CD4-positive, alpha-beta T cell treated with Interleukin-10 for 1 hour (primary cell): ENCODE data around the gene PRDM2.

ENCODE experiments used
- DNase-seq: peaks from one replicate; pipeline ENCODE4 v3.0.0-alpha.2; 2020

Gene PRDM2

DNA sequence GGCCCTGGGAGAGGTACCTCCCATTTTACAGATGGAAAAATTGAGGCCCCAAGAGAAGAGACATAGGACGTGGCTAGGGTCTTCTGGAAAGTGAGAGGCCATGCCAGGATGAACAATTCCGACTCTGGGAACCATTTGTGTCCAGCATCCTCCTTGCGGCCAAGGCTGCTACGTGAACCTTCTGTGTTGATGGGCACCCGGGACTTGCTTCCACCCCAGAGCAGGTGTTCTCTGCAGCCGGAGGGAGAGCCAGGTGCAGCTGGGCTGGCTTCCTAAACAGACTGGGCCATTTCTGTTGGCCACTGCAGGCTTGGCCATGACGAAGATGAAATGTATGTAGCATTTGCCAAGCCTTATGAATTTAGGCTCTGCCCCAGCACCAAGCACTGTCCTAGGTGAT is 118.9 kb downstream of the PRDM2 start:
- DNase-seq = no peak

DNA sequence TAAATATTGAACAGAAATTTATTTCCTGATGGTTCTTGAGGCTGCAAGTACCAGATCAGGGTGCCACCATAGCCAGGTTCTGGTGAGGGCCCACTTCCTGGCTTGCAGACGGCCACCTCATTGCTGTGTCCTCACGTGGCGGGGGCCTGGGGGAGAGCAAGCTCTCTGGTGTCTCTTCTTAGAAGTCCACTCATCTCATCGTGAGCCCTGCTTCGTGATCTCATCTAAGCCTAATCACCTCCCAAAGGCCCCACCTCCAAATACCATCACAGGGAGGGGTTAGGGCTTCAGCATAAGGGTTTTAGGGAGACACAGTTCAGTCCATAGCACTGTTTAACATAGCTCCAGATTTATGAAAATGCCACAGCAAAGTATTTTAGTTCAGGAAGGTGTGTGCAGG is 119.7 kb downstream of the PRDM2 start:
- DNase-seq = no peak

DNA sequence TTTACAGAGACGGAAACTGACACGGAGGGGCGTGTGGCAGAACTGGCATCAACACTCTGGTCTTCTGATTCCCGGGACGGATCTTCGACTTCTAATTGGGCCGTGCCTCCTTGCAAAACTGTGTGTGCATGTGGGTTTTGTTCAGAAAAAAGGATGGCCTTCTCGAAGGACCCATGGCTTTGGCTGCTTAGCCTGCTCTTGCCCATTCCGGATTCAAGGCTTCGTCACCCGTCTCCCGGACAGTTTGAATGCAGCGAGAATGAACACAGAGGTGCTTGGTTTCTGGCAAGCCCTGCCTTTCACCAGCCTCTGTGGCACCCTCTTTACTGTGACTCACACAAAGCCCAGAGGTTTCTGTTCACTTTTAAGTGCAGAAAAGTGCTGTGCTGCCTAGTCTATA is 120.1 kb downstream of the PRDM2 start:
- DNase-seq = no peak

DNA sequence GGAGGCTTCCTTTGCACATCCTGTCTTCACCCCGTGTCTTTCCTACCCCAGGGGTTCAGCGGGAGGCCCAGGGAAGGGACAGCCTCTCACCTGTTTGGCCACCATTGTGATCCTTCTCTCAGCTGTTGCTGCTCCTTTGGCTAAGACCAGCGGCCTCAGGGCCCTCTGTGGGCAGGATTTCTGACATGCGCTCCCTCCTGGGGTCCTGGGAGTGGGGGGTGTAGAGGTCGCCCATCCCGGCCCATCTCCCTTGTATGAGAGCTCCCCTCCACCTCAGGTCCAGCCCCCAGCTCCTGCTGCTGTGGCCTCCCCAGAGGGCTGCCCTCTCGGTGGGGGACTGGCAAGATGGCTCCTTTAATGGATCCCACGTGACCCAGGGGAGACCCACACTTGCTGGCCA is 120.5 kb downstream of the PRDM2 start:
- DNase-seq = no peak

DNA sequence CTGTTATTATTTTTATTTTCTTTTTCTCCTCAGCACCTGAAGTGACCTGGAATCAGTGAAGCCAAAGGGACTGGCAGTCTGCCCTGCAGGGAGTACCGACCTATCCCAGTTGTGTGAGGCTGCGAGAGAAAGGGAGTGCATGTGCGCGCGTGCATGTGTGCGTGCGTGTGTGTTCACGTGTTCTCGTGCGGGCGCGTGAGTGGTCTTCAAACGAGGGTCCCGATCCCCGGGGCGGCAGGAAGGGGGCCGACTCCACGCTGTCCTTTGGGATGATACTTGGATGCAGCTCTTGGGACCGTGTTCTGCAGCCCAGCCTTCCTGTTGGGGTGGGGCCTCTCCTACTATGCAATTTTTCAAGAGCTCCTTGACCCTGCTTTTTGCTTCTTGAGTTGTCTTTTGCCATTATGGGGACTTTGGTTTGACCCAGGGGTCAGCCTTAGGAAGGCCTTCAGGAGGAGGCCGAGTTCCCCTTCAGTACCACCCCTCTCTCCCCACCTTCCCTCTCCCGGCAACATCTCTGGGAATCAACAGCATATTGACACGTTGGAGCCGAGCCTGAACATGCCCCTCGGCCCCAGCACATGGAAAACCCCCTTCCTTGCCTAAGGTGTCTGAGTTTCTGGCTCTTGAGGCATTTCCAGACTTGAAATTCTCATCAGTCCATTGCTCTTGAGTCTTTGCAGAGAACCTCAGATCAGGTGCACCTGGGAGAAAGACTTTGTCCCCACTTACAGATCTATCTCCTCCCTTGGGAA is 123.3 kb downstream of the PRDM2 start:
- DNase-seq = no peak

DNA sequence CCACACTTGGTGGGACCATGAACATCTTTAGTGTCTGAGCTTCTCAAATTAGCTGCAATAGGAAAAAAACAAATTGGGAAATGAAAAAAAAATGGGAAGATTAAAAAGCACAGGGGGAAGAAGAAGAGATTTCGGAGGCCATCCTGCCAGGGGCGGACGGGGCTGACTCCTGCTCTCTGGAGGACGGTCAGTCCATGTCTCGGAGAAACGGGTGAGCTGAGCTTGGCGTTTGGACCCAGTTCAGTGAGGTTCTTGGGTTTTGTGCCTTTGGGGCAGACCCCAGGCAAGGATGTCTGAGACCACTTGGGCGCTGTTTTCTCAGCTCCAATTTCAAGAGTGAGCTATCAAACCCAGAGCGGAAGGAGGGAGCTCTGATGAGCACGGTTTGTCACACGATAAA is 123.9 kb downstream of the PRDM2 start:
- DNase-seq = no peak

DNA sequence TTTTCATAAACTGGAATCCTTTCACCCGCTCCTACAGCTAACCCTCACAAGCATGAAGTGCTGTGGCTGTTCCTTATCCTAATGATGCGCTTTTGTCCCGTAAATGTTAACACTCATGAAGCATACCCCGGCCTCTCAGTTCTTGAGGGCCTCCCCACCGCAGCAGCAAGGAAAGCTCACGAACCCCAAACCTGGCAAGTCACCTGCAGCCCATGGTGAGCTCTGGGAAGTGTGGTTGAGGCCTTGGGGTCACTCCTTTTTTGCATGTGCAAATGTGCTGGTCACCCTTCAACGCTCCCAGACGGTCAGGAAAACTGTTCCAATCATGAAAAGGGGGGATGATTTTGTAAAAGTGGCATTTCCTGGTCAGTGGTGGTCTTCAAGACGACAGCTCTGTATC is 124.6 kb downstream of the PRDM2 start:
- DNase-seq = no peak

DNA sequence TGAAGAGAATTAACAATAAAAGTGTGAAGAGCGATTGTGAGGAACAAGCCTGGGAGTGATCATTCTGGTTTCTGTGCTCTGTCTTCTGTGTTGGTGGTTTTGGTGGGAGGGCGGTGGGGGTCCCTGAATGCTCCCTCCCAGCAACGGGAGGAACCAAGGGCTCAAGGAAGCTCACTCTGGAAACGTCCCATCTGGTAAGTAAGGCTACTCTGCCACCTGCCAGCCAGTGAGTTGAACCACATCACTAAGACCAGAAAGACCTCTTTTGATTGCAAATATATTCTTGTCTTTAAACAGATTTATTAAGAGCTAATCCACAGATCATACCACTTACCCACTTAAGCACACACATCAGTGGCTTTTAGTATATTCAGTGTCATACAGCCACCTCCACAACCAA is 125.0 kb downstream of the PRDM2 start:
- DNase-seq = no peak

DNA sequence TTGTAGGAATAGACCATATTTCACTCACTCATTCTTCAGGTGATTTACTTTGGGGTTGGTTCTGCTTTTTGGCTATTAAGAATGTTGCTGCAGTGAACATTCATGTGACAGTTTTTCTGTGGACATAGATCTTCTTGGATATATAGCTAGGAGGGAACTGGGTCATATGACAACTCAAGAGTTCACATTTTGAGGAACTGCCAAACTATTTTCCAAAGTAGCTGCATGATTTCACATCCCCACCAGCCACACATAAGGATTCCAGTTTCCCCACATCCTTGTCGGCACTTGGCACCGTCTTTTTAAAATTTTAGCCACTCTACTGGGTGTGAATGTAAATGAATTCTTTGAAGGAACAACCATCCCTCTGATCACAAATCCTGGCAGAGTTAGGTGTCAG is 126.0 kb downstream of the PRDM2 start:
- no peak for DNase-seq

DNA sequence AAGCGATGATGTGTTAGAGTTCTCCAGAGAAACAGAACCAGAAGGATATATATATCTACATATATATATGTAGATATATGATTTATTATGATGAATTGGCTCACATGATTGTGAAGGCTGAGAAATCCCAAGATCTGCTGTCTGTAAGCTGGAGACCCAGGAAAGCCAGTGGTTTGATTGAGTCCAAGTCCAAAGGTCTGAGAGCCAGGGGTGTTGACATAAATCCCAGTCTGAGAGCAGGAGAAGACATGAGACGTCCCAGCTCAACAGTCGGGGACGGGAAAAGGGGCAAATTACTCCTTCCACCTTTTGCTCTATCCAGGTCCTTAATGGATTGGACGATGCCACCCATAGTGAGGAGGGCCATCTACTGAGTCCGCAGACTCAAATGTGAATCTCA is 126.6 kb downstream of the PRDM2 start:
- DNase-seq = no peak

DNA sequence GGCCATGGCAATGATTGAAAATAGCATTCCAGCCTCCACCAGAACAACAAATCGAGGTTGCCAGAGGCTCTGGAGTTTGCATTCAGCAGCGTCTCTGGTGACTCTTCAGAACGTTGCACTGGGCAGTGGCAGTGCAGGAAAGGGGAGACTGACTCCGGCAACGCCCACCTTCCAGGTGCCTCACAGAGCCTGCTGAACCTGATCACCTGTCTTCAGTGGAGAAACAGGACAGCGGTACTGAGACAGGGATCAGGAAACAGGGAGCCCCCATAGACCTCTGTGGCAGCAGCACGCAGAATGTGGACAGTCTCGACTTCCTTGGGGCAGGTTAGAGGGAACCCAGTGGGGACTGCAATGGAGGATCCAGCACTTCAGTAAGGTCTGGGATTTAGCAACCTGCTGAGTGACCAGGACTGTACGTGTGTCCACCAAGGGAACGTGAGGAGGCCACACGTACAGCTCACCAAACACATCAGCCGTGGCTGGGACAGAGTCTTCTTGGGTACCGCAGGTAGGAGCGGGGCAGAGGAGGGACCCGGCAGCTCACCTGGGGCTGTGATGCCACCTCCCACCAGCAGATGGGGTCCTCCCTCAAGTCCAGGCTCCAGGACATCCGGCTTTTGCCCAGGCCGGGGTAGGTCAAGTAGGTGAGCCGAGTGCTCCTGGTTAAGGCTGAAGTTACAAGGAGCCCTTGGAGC is 128.6 kb downstream of the PRDM2 start:
- no peak for DNase-seq

DNA sequence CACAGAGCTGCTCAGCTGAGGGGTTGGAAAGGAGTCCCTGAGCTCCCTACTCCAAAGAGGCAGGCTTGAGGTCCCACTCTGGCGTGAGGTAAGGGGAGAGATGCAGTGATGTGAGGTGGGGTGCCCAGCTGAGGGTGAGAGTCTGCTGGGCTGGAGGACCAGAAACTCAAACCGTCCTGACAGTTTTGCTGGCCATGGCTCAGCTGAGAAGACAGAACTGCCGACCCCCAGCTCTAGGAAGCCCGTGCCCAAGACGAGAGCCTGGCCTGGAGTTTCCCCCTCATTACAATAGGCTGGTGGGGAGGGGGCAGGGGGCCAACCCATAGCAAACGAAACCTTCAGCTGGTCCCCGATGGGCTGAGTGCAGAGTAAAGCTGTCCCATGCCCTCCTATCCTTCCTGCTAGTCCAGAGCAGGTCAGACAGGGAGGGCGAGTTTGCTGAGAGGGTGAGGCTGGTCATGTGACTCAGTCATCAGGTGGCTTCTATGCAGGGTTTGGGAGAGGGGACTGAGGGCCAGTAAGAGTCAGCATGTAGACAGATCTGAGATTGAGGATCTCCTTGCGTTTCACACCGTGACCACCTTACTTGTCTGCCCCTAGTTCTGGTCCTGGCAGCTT is 129.3 kb downstream of the PRDM2 start:
- no peak for DNase-seq

DNA sequence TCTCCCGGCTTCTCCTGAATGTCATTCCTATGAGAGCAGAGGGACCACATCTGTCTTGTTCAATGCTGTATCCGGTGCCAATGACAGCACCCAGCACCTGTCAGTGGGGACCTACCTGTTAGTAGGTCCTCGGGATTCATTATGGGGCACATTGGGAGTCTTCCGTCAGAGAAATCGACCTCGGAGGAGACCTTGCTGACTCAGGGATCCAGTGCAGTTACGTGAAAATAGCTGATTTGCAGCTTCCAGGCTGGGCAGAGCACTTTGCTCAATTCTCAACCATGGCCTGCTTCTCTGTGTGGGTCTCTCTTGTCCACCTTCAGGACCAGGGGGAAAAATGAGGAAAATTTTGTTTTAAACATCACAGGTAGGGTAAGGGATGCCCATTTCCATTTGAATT is 130.2 kb downstream of the PRDM2 start:
- no peak for DNase-seq

DNA sequence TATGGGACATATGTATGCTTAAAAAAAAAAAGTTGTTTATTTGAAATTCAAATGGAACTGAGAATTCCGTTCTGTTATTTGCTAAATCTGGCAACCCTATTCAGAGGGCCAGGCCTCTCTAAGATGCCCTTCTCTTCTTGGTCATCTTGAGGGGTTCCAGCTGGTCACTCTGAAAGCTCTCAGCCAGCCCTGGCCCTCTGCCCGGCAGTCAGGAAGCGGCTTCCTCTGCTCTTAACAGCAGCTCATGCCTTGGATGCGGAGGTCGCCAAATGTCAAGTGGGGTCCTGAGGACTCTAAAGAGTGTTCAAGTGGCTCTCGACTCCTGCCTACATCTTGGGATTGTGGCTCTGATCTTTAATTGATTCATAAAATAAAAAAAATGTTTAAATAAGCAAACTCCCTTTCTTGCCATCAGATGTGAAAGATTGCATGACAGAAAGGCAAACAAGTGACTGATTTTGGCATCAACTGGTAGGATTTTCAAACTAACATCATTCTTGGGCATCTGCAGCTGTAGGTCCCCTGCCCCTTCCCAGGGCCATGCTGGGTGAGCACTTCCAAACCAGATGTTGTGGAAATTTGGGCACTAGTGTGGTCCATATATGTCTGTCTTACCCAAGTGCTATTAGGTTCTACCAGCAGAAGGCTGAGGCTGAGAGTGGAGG is 130.8 kb downstream of the PRDM2 start:
- no peak for DNase-seq

DNA sequence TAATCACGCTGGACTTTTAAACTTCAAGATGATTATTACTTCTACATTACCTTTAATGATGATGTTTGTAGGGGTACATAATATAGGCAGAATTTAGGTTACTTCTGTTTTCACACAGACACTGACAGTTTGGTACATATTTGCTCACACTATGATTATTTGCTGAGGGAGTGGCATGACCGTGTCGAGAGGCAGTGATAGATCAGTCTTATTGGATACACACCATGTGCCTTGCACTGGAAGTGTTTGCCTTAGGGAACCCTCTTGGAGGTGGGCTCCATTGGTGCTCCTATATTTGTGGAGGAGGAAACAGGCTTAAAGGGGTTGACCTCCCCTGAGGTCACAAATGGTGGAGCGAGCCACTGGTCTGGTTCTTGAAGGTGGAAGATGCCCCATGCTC is 132.1 kb downstream of the PRDM2 start:
- DNase-seq = no peak

DNA sequence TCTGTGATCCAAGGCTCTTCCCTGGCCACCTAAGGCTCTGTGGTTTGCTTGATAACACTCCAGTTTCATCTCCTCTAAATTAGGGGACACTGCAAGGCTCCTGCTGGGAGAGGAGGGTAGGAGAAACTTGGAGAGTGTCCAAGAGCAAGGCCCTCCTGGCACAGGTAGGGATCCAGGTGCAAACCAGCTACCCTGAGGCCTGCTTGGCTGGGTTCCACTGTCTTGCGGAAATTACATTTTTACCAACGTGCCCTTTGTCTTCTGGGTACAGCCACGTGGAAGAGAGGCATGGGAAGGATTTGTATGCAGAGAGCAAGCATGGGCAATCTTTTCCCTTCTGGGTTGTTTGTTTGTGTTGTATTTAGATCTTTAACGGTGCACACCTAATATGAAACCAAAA is 132.5 kb downstream of the PRDM2 start:
- DNase-seq = no peak

DNA sequence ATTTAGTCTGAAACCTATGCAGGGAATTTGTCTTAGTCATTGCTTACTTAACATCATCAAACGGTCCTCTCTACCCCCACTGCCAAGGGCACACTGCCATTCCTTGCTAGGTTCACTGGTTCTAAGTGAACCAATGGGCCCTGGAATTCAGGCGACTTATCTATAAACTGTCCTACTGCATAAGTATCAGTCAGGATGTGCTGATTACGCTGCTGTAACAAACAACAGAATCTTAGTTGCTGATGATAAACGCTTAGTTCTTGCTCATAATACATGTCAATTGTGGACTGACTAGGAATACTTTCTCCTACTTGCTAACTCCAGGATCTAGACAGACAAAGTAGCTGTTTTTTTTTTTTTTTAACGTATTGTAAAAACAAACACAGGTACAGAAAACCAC is 136.1 kb downstream of the PRDM2 start:
- no peak for DNase-seq

DNA sequence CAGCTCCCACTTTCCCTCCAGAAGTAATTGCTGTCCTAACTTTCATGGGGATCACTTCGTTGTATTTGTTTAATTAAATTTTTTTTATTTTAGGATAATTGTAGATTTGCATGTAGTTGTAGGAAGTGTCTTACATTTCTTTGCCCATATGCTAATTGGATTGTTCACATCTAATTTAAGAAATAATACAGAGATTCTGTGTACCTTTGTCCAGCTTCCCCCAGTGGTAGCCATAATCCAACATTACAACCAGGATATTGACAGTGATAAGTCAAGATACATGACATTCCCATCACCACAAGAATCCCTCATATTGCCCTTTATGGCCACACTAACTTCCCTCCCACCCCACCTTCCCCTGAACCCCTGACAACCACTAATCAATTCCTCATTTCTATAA is 136.6 kb downstream of the PRDM2 start:
- no peak for DNase-seq

DNA sequence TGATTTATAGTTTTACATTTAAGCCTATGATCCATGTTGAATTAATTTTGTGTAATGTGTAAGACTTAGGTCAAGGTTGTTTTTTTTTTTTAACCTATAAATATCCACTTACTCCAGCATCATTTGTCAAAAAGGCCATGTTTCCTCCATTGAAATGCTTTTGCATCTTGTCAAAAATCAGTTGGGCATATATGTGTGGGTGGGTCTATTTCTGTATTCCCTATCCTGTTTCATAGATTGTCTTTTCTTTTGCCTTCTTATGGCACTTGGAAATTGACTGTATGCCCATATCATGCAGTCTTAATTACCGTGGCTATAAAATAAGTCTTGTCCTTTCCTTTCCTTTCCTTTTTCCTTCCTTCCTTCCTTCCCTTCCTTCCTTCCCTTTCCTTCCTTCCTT is 138.2 kb downstream of the PRDM2 start:
- no peak for DNase-seq

DNA sequence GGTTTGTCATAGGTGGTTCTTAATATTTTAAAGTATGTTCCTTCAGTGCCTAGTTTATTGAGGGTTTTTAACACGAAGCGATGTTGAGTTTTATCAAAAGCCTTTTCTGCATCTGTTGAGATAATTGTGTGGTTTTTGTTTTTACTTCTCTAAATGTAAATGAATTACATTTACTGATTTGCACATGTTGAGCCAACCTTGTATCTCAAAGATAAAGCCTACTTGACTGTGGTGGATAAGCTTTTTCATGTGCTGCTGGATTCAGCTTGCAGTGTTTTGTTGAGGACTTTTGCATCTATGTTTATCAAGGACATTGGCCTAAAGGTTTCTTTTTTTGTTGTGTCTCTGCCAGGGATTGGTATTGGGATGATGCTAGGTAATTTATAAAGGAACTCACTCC is 142.5 kb downstream of the PRDM2 start:
- DNase-seq = no peak

DNA sequence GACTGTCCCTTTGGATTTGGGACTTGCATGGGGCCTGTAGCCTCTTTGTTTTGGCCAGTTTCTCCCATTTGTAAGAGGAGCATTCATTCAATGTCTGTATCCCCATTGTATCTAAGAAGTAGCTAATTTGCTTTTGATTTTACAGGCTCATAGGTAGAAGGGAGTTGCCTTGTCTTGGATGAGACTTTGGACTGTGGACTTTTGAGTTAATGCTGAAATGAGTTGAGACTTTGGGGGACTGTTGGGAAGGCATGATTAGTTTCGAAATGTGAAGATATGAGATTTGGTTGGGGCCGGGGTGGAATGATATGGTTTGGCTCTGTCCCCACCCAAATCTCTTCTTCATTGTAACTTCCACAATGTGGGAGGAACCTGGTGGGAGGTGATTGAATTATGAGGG is 151.7 kb downstream of the PRDM2 start:
- no peak for DNase-seq

DNA sequence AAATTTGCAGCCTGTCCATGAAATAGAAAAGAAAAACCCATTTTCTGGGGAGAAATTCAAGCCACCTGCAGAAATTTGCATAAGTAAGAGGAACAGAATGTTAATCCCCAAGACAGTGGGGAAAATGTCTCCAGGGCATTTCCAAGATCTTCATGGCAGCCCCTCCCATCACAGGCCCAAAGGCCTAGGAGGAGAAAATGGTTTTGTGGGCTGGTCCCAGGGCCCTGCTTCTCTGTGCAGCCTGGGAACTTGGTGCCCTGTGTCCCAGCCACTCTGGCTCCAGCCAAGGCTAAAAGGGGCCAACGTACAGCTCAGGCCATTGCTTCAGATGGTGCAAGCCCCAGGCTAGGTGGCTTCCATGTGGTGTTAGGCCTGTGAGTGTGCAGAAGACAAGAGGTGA is 155.6 kb downstream of the PRDM2 start:
- DNase-seq = no peak

DNA sequence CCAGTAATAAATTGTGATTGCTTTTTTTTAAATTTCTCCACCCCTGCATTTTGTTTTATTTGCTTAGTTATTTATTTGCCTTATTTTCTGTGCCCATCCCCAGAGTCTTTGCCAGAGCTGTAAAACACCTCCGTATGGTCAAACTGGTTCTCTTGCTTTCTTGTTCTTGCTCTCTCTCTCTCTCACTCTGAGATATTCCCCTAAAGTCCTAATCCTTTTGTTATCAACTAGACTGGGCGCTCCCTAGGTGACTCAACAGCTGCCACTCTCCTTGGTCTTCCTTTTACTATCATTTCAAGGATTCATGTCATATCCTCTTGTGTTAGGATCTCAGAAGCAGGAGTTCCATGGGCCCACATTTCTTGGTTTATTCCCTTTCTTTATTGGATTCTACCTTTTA is 160.0 kb downstream of the PRDM2 start:
- DNase-seq = no peak

DNA sequence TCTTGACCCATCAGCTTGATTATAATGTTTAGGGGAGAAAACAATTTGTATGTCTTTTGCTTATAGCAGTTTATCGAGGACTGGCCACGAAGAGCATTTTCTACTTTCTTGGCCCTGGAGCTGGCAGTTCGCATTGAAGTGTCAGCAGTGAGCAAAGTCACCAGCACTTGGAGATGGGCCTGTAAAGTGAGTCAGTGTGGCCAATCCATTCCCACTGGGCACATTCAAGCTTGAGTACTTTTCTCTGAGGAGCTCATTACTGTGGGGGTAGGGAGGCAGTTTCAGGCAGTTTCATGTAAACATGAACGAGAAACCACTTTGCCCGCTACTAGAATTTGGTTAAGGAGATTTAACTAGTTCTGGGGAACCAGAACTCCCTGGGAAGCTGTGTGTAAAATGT is 164.8 kb downstream of the PRDM2 start:
- DNase-seq = no peak
